Measurements from ENCODE around the gene RBCK1. TPM values are rescaled to one million over a fixed set of nuclear protein-coding genes. Genes with fewer than 3 reads are reported as not detected.

RBCK1 gene
- total RNA-seq, 1 donor from 2014 or later: 94.3 TPM

DNA sequence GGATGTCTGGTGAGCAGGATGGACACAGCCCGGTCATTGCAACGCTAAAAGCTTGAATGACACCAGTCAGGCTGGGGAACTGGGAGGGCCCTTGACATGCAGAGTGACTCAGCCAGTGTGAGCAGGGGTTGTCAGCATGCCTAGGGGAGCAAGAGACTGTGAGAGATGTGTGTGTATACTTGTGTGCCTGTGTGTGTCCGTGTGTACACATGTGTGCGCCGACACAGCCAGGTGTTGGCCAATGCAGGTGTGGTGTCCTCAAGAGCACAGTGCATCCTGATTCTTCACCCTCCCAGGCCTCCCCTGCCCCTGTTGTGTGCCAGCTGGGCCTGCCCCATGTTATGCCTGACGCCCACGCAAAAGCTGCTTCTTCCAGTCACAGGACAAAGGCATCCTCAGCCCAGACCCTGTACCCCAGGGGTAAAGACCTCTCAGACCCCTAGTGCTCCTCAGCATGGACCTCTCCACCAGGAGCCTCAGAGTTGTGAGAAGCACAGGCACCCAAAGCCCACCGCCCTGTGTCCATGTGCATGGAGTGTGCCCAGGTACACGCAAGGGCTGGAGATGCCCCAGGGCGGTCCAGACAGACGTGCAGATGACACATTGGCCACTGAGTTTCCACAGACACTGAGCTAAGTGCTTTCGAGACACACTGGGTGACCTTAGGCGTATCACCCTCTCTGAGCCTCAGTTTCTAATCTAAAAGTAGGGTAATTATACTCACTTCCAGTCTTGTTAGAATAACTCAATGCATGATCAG is 44.6 kb upstream of the RBCK1 start:
- no peak for DNase-seq (ENCODE audit: low spot score)
- Mint-ChIP-seq H3K4me3 (ENCODE audit: unreplicated experiment) (no peak overlapping the region), H3K27ac (ENCODE audit: unreplicated experiment) (peak overlapping the region; percentile 74), H3K9me3 (ENCODE audit: low read depth) (no peaks in the 10 kb centered on the region), H3K27me3 (ENCODE audit: low read depth) (no peaks in the 10 kb centered on the region), H3K4me1 (ENCODE audit: low read depth) (peaks cover 43% of the 10 kb centered on the region), H3K36me3 (ENCODE audit: low read depth) (peaks cover 1% of the 10 kb centered on the region)
- TF ChIP-seq CTCF (IDR thresholded peaks at IDR 0.05): no peak

DNA sequence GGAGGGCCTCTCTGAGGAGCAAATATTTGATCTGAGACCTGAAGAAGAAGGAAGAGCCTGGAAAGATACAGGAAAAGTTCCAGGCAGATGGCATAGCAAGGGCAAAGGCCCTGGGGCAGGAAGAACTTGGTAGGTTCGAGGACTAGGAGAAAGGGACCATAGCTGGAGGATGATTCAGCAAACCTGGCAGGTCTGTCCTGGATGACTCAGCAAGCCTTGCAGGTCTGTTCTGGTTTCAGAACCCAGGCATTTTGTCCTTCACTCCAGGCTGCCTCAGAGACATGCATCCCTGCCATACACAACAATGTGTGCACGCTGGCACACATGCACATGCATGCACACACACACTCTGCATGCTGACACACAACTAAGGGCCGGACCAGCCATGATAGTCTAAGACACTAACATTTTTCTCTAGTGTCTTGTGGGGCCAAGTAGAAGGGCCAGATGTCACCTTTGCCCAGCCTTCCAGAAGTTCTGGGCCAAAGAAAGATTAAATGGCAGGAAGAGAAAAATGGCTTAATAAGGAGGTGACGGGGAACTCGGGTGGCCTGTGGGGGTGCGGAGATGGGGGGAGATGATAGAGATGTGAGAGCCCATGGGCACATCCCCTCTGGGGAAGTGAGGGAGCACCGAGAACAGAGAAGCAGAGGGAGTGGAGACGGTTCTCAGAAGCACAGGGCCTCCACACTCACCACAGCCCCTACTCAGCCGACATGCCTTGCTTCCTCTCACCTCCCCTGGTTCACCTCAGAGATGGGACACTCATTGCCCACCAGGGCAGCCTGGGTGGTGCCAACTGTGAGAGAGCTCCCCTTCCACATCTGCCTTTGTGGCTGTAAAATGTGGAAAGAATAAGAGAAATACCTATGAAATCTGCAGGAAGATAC is 42.9 kb upstream of the RBCK1 start:
- Mint-ChIP-seq H3K27me3 (ENCODE audit: low read depth) (no peaks in the 10 kb centered on the region), H3K27ac (ENCODE audit: unreplicated experiment) (peak overlapping the region; percentile 3), H3K4me3 (ENCODE audit: unreplicated experiment) (no peak overlapping the region), H3K36me3 (ENCODE audit: low read depth) (peaks cover 1% of the 10 kb centered on the region), H3K4me1 (ENCODE audit: low read depth) (peaks cover 36% of the 10 kb centered on the region), H3K9me3 (ENCODE audit: low read depth) (no peaks in the 10 kb centered on the region)
- DNase-seq (ENCODE audit: low spot score): no peak
- TF ChIP-seq CTCF (IDR thresholded peaks at IDR 0.05): no peak

DNA sequence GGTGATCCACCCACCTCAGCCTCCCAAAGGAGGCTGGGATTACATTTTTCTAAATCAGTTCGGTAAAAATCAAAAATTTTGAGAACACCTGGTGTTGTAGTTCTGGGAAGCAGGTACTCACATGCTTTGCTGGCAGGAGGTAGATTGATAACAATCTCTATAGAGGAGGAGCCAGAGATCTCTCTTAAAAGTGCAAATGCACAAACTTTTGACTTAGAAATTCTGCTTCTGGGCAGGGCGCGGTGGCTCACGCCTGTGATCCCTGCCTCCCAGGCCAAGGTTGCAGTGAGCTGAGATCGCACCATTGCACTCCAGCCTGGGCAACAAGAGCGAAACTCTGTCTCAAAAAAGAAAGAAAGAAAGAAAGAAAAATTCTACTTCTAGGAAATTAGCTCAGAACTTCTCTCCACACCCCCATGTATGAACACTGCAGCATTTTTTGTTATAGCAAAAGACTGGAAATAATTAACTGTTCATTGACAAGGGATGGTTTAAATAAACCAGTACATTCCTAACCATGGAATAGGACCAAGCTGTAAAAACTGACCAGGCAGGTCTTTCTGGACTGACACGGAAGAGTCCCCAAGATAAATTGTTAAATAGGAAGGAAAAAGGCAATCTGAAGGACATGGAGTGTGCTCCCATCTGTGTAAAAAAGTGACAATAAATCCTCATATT is 41.9 kb upstream of the RBCK1 start:
- Mint-ChIP-seq H3K9me3 (ENCODE audit: low read depth) (no peaks in the 10 kb centered on the region), H3K27ac (ENCODE audit: unreplicated experiment) (no peak overlapping the region), H3K4me1 (ENCODE audit: low read depth) (peaks cover 34% of the 10 kb centered on the region), H3K4me3 (ENCODE audit: unreplicated experiment) (no peak overlapping the region), H3K27me3 (ENCODE audit: low read depth) (no peaks in the 10 kb centered on the region), H3K36me3 (ENCODE audit: low read depth) (peaks cover 1% of the 10 kb centered on the region)
- DNase-seq (ENCODE audit: low spot score): no peak
- no peak for TF ChIP-seq CTCF (IDR thresholded peaks at IDR 0.05)

DNA sequence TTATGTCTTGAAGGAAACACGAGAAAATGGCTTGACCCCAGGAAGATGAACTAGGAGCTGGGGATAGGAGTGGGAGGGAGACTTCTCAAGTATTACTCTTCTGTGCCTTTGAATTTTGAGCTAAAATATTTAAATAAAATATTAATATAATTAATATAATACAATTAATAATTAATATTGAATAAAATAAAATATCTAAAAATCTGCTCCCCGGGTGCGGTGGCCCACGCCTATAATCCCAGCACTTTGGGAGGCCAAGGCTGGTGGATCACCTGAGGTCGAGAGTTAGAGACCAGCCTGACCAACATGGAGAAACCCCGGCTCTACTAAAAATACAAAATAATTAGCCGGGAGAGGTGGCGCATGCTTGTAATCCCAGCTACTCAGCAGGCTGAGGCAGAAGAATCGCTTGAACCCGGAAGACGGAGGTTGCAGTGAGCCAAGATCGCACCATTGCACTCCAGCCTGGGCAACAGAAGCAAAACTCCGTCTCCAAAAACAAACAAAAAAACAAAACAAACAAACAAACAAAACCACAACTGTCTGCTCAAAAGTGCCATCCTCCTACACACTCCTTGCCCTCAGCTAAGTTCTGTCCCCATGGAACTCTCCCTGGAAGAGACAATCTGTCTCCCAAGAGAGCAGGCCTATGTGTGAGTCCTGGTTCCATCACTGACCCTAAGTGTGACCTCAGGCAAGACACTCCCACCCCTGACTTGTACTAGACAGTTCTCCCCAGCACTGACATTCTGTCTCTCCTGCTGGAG is 41.2 kb upstream of the RBCK1 start:
- no peak for TF ChIP-seq CTCF (IDR thresholded peaks at IDR 0.05)
- DNase-seq (ENCODE audit: low spot score): no peak
- Mint-ChIP-seq H3K27ac (ENCODE audit: unreplicated experiment) (no peak overlapping the region), H3K36me3 (ENCODE audit: low read depth) (peaks cover 1% of the 10 kb centered on the region), H3K4me3 (ENCODE audit: unreplicated experiment) (no peak overlapping the region), H3K27me3 (ENCODE audit: low read depth) (no peaks in the 10 kb centered on the region), H3K4me1 (ENCODE audit: low read depth) (peaks cover 36% of the 10 kb centered on the region), H3K9me3 (ENCODE audit: low read depth) (no peaks in the 10 kb centered on the region)
